ENCODE results near the gene PCNP. TPM values are rescaled to one million over a fixed set of nuclear protein-coding genes. Genes with fewer than 3 reads are reported as not detected.

Gene PCNP
- total RNA-seq, 2 donors from 2014 or later, result 48.5 to 76.3 TPM

Small RNA genes within 50 kb of the gene (small RNA-seq; reads per million reads assigned to genes)
- gene RF00019 (not detected), gene RNU6-1256P (not detected)

Other genes with a start within 250 kb of the PCNP start
- gene SENP7, start 61.0 kb upstream of the PCNP start, total RNA-seq, result 10 to 100 TPM; 23.1 to 23.4 TPM
- gene TRMT10C, start 12.3 kb upstream of the PCNP start, total RNA-seq, result 1 to 10 TPM; 3.3 to 9.9 TPM
- gene ZBTB11, start 103.0 kb downstream of the PCNP start, total RNA-seq, result 10 to 100 TPM; 11.5 to 20.5 TPM
- 100 to 1,000 TPM; 616 to 646 TPM for gene RPL24, start 112.5 kb downstream of the PCNP start, total RNA-seq
- 1 to 10 TPM; 3.3 to 3.4 TPM for gene CEP97, start 150.4 kb downstream of the PCNP start, total RNA-seq
- gene NXPE3, start 205.0 kb downstream of the PCNP start, total RNA-seq, result 1 to 10 TPM; 3.1 to 4.6 TPM